CD4-positive, alpha-beta T cell (primary cell): ENCODE measurements around the gene CELSR2. TPM values are rescaled to one million over a fixed set of nuclear protein-coding genes. Genes with fewer than 3 reads are reported as not detected.

Experiments used
- ATAC-seq: fragments of 200-7000 bp; cut with Tn5 transposase; one replicate; pipeline ENCODE4 v1.10.0; 2022; ENCODE audit warnings: mild to moderate bottlenecking; ENCODE audit not compliant: poor library complexity
- CTCF ChIA-PET: fragments of 350-600 bp; sonication (Branson Sonifier 250); formaldehyde crosslinking; loops from one replicate; lab custom pipeline; 2021; ENCODE audit warnings: antibody characterized with exemption, inconsistent platforms; lab: Charles Lee
- POLR2A ChIA-PET: fragments of 350-600 bp; sonication (Branson Sonifier 250); formaldehyde crosslinking; loops from one replicate; lab custom pipeline; 2021; ENCODE audit warnings: antibody characterized with exemption, inconsistent platforms; lab: Charles Lee
- DNase-seq, 14 experiments: peaks; one replicate each; pipeline ENCODE4 v3.0.0-alpha.2; 2013 to 2020; ENCODE audit warnings: mixed read lengths in 2 of 14
- H3K27ac ChIP-seq, 2 donors: one replicate each; pipeline versions ENCODE4 v1.5.1 to v1.7.0; 2013; ENCODE audit warnings: low read length in 2 of 2, low read depth in 1 of 2, mild to moderate bottlenecking in 1 of 2
- H3K27me3 ChIP-seq, 2 experiments: 1 replicate in 1 of 2; 2 replicates in 1 of 2; pipeline versions ENCODE4 v1.6.1 to v1.7.0; 2013; ENCODE audit warnings: low read length in 2 of 2, control low read depth in 1 of 2, mild to moderate bottlenecking in 1 of 2, moderate library complexity in 1 of 2; ENCODE audit not compliant: insufficient read depth in 2 of 2, control insufficient read depth in 1 of 2
- H3K36me3 ChIP-seq: one replicate; pipeline ENCODE4 v1.6.1; 2013; ENCODE audit warnings: low read length, control low read depth; ENCODE audit not compliant: insufficient read depth
- H3K4me1 ChIP-seq: one replicate; pipeline ENCODE4 v1.6.1; 2013; ENCODE audit warnings: low read length, control low read depth; ENCODE audit not compliant: insufficient read depth
- H3K4me3 ChIP-seq: one replicate; pipeline ENCODE4 v1.5.1; 2013; ENCODE audit warnings: mild to moderate bottlenecking, low read length, moderate library complexity
- H3K9me3 ChIP-seq, 2 experiments: 1 replicate in 1 of 2; 2 replicates in 1 of 2; pipeline versions ENCODE4 v1.6.1 to v1.7.0; 2013; ENCODE audit warnings: low read length in 2 of 2, mild to moderate bottlenecking in 2 of 2, control low read depth in 1 of 2, moderate library complexity in 1 of 2; ENCODE audit not compliant: control insufficient read depth in 1 of 2, insufficient read depth in 1 of 2
- H3K27ac Mint-ChIP-seq: one replicate; pipeline ENCODE4 v1.8.0; 2020; ENCODE audit warnings: mixed read lengths
- H3K27me3 Mint-ChIP-seq: one replicate; pipeline ENCODE4 v1.8.0; 2021; ENCODE audit warnings: mixed read lengths
- H3K36me3 Mint-ChIP-seq: one replicate; pipeline ENCODE4 v1.8.0; 2021; ENCODE audit warnings: low read depth, mixed read lengths
- H3K4me1 Mint-ChIP-seq: one replicate; pipeline ENCODE4 v1.8.0; 2021; ENCODE audit warnings: low read depth, mixed read lengths
- H3K4me3 Mint-ChIP-seq: one replicate; pipeline ENCODE4 v1.8.0; 2020; ENCODE audit warnings: mild to moderate bottlenecking, mixed read lengths
- H3K9me3 Mint-ChIP-seq: one replicate; pipeline ENCODE4 v1.8.0; 2020; ENCODE audit warnings: mixed read lengths
- CTCF ChIP-seq: fragments of 200-600 bp; IDR thresholded peaks from one replicate; pipeline ENCODE4 v1.8.0; 2022; ENCODE audit warnings: antibody characterized with exemption, mild to moderate bottlenecking
- intact Hi-C, 2 experiments: fragments of 100-400 bp; cut with DNase I in 1 of 2; cut with micrococcal nuclease in 1 of 2; formaldehyde crosslinking; loops; one replicate each; pipeline versions ENCODE4 v1.15.1 to v1.9.0; 2023 to 2025; cut with DNase I, micrococcal nuclease
- total RNA-seq, 174 experiments: library from RNA in 2 of 174; stranded (reverse) in 2 of 174; gene quantifications; one replicate each; pipeline ENCODE4 v1.2.3 and lab custom pipeline; 2021 to 2026

Gene CELSR2
- total RNA-seq, 2 experiments from 2014 or later: 3.6 TPM

DNA sequence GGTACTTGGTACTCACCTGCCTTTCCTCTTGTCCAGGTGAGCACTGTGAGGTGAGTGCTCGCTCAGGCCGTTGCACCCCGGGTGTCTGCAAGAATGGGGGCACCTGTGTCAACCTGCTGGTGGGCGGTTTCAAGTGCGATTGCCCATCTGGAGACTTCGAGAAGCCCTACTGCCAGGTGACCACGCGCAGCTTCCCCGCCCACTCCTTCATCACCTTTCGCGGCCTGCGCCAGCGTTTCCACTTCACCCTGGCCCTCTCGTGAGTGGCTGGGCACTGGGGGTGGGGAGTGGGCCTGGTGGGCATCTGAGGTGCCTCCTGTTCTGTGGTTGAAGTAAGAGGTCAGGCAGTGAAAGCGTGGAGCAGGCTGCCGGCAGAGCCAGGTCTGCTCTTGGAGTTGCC is 11.7 kb downstream of the CELSR2 start:
- H3K27me3 Mint-ChIP-seq: no peaks in the 10 kb centered on the region
- H3K4me3 ChIP-seq: no peak overlapping the region
- no peaks in the 10 kb centered on the region for H3K36me3 ChIP-seq
- POLR2A ChIA-PET: no interaction called here
- peaks cover 2% of the 10 kb centered on the region for H3K4me1 Mint-ChIP-seq
- no peaks in the 10 kb centered on the region for H3K27me3 ChIP-seq
- no peak overlapping the region for H3K27ac ChIP-seq
- H3K4me1 ChIP-seq: peaks cover 6% of the 10 kb centered on the region
- intact Hi-C loops: loop anchor here in 1 of 2 experiments (5.0 kb wide), 1 partner anchor 231 kb away; the partner anchor contains the start of gene CYB561D1
- CTCF ChIA-PET: no interaction called here
- no peaks in the 10 kb centered on the region for H3K36me3 Mint-ChIP-seq
- DNase-seq (no peak), ATAC-seq (no peak)
- H3K4me3 Mint-ChIP-seq: no peak overlapping the region
- no peaks in the 10 kb centered on the region for H3K9me3 ChIP-seq
- TF ChIP-seq CTCF: no peak
- H3K27ac Mint-ChIP-seq: no peak overlapping the region
- H3K9me3 Mint-ChIP-seq: no peaks in the 10 kb centered on the region

DNA sequence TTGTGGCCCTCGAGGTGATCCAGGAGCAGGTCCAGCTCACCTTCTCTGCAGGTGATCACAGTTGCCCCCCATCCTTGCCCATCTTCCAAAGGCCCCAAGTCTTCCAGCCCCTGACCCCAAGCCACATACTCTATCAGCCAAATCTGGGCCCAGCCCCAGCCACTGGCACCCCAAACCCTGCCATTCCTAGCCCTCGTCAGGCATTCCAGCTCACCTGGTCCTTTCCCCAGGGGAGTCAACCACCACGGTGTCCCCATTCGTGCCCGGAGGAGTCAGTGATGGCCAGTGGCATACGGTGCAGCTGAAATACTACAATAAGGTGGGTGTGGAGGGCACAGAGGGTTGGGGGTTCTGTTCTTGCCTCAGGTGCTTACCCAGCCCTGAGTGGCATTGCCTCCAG is 12.2 kb downstream of the CELSR2 start:
- no peaks in the 10 kb centered on the region for H3K9me3 Mint-ChIP-seq
- CTCF ChIA-PET: no interaction called here
- POLR2A ChIA-PET: no interaction called here
- intact Hi-C loops: loop anchor here in 1 of 2 experiments (5.0 kb wide), 1 partner anchor 231 kb away; the partner anchor contains the start of gene CYB561D1
- H3K4me3 Mint-ChIP-seq: no peak overlapping the region
- H3K36me3 ChIP-seq: no peaks in the 10 kb centered on the region
- ATAC-seq (no peak), DNase-seq (no peak)
- no peak for TF ChIP-seq CTCF
- H3K27me3 ChIP-seq: no peaks in the 10 kb centered on the region
- no peak overlapping the region for H3K4me3 ChIP-seq
- H3K4me1 Mint-ChIP-seq: no peaks in the 10 kb centered on the region
- H3K4me1 ChIP-seq: peaks cover 6% of the 10 kb centered on the region
- H3K27me3 Mint-ChIP-seq: no peaks in the 10 kb centered on the region
- no peak overlapping the region for H3K27ac ChIP-seq
- no peaks in the 10 kb centered on the region for H3K36me3 Mint-ChIP-seq
- no peak overlapping the region for H3K27ac Mint-ChIP-seq
- H3K9me3 ChIP-seq: no peaks in the 10 kb centered on the region

DNA sequence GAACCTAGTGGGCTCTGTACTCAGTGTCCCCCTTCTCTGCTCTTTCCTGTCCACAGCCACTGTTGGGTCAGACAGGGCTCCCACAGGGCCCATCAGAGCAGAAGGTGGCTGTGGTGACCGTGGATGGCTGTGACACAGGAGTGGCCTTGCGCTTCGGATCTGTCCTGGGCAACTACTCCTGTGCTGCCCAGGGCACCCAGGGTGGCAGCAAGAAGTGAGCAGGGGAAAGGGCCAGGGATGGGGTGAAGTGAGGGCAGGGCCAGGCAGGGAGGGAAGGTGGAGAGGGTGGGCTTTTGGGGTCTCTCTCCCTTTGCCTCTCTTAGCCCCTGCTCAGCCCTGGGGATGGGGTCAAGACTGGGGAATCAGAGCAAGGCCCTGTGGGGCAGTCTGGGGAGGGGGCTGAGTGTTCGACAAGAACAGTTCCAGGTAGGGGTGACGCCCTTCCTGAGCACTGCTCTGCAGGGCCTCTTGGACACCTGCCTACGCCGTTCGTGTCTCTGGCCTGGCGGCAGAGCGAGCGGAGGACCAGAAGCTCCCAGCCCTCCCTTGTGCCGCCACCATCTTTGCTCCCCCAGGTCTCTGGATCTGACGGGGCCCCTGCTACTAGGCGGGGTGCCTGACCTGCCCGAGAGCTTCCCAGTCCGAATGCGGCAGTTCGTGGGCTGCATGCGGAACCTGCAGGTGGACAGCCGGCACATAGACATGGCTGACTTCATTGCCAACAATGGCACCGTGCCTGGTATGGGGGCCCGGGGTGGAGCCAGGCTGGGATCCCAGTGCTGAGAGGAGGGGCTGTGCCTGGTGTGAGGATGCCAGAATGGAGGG is 13.1 kb downstream of the CELSR2 start:
- no peak for DNase-seq
- TF ChIP-seq CTCF: no peak
- ATAC-seq: no peak
- no peaks in the 10 kb centered on the region for H3K27me3 Mint-ChIP-seq
- H3K4me1 Mint-ChIP-seq: no peaks in the 10 kb centered on the region
- Histone ChIP-seq H3K27ac (no peak overlapping the region), H3K4me3 (no peak overlapping the region), H3K36me3 (no peaks in the 10 kb centered on the region), H3K4me1 (peaks cover 6% of the 10 kb centered on the region), H3K27me3 (no peaks in the 10 kb centered on the region), H3K9me3 (no peaks in the 10 kb centered on the region)
- H3K9me3 Mint-ChIP-seq: no peaks in the 10 kb centered on the region
- H3K4me3 Mint-ChIP-seq: no peak overlapping the region
- ChIA-PET CTCF (no interaction called here), POLR2A (no interaction called here)
- intact Hi-C loops: loop anchor here (1.0 to 5.0 kb wide), 5 partner anchors 137 to 271 kb away; partner anchors contain the start of gene CYB561D1 (in 1 of the 2)
- no peaks in the 10 kb centered on the region for H3K36me3 Mint-ChIP-seq
- H3K27ac Mint-ChIP-seq: no peak overlapping the region
